ENCODE data around the gene INSR. TPM values are rescaled to one million over a fixed set of nuclear protein-coding genes. Genes with fewer than 3 reads are reported as not detected.

Gene INSR
- total RNA-seq, 1 donor from 2014 or later, result 69.2 TPM

DNA sequence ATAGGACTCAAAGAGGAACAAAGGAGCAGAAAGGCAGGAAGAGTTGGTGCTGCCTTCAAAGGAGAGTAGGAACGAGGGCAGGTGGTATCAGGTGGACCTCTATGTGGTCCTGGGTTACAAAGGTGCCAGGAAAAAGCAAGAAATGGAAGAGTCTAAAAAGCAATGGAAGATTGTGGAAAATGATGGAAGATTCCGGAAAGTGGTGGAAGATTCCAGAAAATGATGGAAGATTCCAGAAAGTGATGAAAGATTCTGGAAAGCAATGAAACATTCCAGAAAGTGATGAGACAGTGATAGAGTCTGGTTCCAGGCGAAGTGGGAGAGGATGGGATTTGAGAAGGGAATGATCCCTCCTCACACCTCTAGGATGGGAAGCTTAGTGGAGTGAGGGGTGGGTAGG lies 169.4 kb downstream of the INSR start:
- Mint-ChIP-seq H3K4me1 (ENCODE audit: low read depth) (no peaks in the 10 kb centered on the region), H3K9me3 (ENCODE audit: low read depth) (no peaks in the 10 kb centered on the region), H3K27ac (no peak overlapping the region), H3K36me3 (ENCODE audit: insufficient read depth) (peaks cover 57% of the 10 kb centered on the region), H3K4me3 (ENCODE audit: low read depth) (no peak overlapping the region), H3K27me3 (no peaks in the 10 kb centered on the region)
- DNase-seq (ENCODE audit: low spot score, unreplicated experiment), result no peak
- TF ChIP-seq, protein P1, sequence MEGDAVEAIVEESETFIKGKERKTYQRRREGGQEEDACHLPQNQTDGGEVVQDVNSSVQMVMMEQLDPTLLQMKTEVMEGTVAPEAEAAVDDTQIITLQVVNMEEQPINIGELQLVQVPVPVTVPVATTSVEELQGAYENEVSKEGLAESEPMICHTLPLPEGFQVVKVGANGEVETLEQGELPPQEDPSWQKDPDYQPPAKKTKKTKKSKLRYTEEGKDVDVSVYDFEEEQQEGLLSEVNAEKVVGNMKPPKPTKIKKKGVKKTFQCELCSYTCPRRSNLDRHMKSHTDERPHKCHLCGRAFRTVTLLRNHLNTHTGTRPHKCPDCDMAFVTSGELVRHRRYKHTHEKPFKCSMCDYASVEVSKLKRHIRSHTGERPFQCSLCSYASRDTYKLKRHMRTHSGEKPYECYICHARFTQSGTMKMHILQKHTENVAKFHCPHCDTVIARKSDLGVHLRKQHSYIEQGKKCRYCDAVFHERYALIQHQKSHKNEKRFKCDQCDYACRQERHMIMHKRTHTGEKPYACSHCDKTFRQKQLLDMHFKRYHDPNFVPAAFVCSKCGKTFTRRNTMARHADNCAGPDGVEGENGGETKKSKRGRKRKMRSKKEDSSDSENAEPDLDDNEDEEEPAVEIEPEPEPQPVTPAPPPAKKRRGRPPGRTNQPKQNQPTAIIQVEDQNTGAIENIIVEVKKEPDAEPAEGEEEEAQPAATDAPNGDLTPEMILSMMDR (IDR thresholded peaks at IDR 0.05; ENCODE audit: unreplicated experiment), result no peak

DNA sequence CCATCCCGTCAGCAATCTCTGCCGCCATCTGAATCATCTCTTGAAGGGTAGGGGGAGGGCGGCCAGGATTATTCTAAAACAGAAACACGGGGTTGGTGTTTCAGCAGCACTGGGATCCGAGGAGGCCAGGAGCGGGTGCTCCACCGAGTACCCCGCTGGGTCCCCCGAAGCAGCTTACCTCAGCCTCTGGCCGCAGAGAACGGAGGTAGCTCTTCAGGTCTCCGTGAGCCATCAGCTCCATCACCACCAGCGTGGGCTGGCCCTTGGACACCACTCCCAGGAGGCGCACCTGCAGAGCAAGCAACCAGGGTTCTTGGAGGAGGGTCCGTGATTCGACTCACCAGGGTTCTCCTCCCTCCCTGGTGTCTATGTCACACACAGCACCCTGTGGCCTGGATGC lies 171.5 kb downstream of the INSR start:
- no peak overlapping the region for H3K27ac Mint-ChIP-seq
- TF ChIP-seq, protein P1 (IDR thresholded peaks at IDR 0.05; ENCODE audit: unreplicated experiment), result no peak
- no peak overlapping the region for H3K4me3 Mint-ChIP-seq (ENCODE audit: low read depth)
- DNase-seq (ENCODE audit: low spot score, unreplicated experiment), result no peak
- H3K9me3 Mint-ChIP-seq (ENCODE audit: low read depth), result no peaks in the 10 kb centered on the region
- H3K27me3 Mint-ChIP-seq, result no peaks in the 10 kb centered on the region
- peaks cover 50% of the 10 kb centered on the region for H3K36me3 Mint-ChIP-seq (ENCODE audit: insufficient read depth)
- no peaks in the 10 kb centered on the region for H3K4me1 Mint-ChIP-seq (ENCODE audit: low read depth)

DNA sequence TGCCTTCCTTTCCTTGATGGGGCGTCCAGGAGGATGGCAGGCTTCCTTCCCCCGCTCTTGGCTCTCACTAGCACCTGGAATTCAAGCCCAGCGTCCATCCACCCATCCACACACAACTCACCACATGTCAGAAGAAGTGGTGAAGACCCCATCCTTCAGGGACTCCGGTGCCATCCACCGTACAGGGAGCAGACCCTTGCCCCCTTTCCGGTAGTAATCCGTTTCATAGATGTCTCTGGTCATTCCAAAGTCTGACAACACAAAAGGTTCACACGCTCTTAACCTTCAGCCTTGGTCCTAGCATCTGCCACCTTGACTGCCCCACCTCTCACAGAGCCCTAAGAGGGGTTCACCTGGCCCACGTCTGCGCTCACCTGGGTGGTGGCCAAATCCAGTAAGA lies 173.7 kb downstream of the INSR start:
- peaks cover 37% of the 10 kb centered on the region for H3K36me3 Mint-ChIP-seq (ENCODE audit: insufficient read depth)
- H3K4me1 Mint-ChIP-seq (ENCODE audit: low read depth), result no peaks in the 10 kb centered on the region
- H3K4me3 Mint-ChIP-seq (ENCODE audit: low read depth), result no peak overlapping the region
- no peaks in the 10 kb centered on the region for H3K27me3 Mint-ChIP-seq
- no peak overlapping the region for H3K27ac Mint-ChIP-seq
- TF ChIP-seq, protein P1 (IDR thresholded peaks at IDR 0.05; ENCODE audit: unreplicated experiment), result no peak
- no peaks in the 10 kb centered on the region for H3K9me3 Mint-ChIP-seq (ENCODE audit: low read depth)
- DNase-seq (ENCODE audit: low spot score, unreplicated experiment), result no peak

DNA sequence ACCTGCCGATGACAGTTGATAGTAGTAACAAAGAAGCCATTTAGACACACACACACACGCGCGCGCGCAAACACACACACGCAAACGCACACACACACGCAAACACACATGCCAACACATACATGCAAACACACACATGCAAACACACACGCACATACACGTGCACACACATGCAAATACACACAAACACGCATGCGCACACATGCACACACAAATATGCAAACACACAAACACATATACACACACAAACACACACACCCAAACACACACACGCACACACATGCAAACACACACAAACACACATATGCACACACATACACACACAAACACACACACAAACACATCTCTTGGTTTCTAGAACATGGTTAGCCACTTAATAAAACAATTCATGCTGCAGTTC lies 174.6 kb downstream of the INSR start:
- peaks cover 29% of the 10 kb centered on the region for H3K36me3 Mint-ChIP-seq (ENCODE audit: insufficient read depth)

DNA sequence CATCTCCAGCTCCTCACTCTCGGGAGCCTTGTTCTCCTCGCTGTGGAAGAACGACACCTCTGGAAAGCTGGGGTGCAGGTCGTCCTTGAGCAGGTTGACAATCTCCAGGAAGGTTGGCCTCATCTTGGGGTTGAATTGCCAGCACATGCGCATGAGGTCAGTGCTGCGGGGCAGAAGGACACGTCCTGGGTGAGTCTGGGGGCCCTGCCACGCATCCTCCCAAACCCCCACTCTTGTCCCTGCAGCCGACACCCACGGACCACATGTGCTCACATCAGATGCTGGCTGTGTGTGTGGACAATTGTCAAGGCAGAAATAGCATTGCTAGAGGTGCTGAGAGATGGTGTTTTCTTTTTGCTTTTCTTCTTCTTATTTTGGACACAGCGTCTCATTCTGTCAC lies 177.0 kb downstream of the INSR start:
- Mint-ChIP-seq H3K27ac (no peak overlapping the region), H3K4me3 (ENCODE audit: low read depth) (no peak overlapping the region), H3K27me3 (no peaks in the 10 kb centered on the region), H3K9me3 (ENCODE audit: low read depth) (no peaks in the 10 kb centered on the region), H3K36me3 (ENCODE audit: insufficient read depth) (peaks cover 29% of the 10 kb centered on the region), H3K4me1 (ENCODE audit: low read depth) (no peaks in the 10 kb centered on the region)
- DNase-seq (ENCODE audit: low spot score, unreplicated experiment), result no peak
- TF ChIP-seq, protein P1 (IDR thresholded peaks at IDR 0.05; ENCODE audit: unreplicated experiment), result no peak

More for the DNA sequence above, 174.6 kb downstream of the INSR start:
- no peak overlapping the region for H3K4me3 Mint-ChIP-seq (ENCODE audit: low read depth)
- H3K9me3 Mint-ChIP-seq (ENCODE audit: low read depth), result no peaks in the 10 kb centered on the region
- H3K4me1 Mint-ChIP-seq (ENCODE audit: low read depth), result no peaks in the 10 kb centered on the region
- TF ChIP-seq, protein P1 (IDR thresholded peaks at IDR 0.05; ENCODE audit: unreplicated experiment), result no peak
- H3K27me3 Mint-ChIP-seq, result no peaks in the 10 kb centered on the region
- no peak overlapping the region for H3K27ac Mint-ChIP-seq
- no peak for DNase-seq (ENCODE audit: low spot score, unreplicated experiment)
